Chondrocyte (in vitro differentiated cells): ENCODE data around the gene ASTN2. TPM values are rescaled to one million over a fixed set of nuclear protein-coding genes. Genes with fewer than 3 reads are reported as not detected.
A peak's percentile ranks its signal among the peaks of the same experiment; 100 is the strongest.

Source experiments
- DNase-seq: peaks from one replicate; pipeline ENCODE4 v3.0.0; 2021; ENCODE audit warnings: mixed read lengths, low spot score
- H3K27ac Mint-ChIP-seq: one replicate; pipeline ENCODE4 v1.8.0; 2021; ENCODE audit warnings: mild to moderate bottlenecking, moderate library complexity, mixed read lengths; ENCODE audit not compliant: unreplicated experiment
- H3K27me3 Mint-ChIP-seq: 2 replicates; pipeline ENCODE4 v1.8.0; 2021; ENCODE audit warnings: low read depth, mixed read lengths
- H3K36me3 Mint-ChIP-seq: 2 replicates; pipeline ENCODE4 v1.8.0; 2021; ENCODE audit warnings: low read depth, mixed read lengths
- H3K4me1 Mint-ChIP-seq: 2 replicates; pipeline ENCODE4 v1.8.0; 2021; ENCODE audit warnings: low read depth, mild to moderate bottlenecking, mixed read lengths
- H3K4me3 Mint-ChIP-seq: one replicate; pipeline ENCODE4 v1.8.0; 2021; ENCODE audit warnings: mild to moderate bottlenecking, moderate library complexity, mixed read lengths; ENCODE audit not compliant: unreplicated experiment
- H3K9me3 Mint-ChIP-seq: 2 replicates; pipeline ENCODE4 v1.8.0; 2021; ENCODE audit warnings: low read depth, mixed read lengths
- total RNA-seq: library from RNA; stranded (reverse); gene quantifications from 3 replicates; pipeline ENCODE4 v1.2.1, GENCODE V29; 2021
- TF ChIP-seq, protein P1 (sequence below): fragments of 200-600 bp; sonication (generic); IDR thresholded peaks from 2 replicates; pipeline ENCODE4 v1.5.0; 2021; ENCODE audit warnings: antibody characterized with exemption, mild to moderate bottlenecking, moderate library complexity

Gene ASTN2
- total RNA-seq, 1 donor from 2014 or later = 3.6 TPM

DNA sequence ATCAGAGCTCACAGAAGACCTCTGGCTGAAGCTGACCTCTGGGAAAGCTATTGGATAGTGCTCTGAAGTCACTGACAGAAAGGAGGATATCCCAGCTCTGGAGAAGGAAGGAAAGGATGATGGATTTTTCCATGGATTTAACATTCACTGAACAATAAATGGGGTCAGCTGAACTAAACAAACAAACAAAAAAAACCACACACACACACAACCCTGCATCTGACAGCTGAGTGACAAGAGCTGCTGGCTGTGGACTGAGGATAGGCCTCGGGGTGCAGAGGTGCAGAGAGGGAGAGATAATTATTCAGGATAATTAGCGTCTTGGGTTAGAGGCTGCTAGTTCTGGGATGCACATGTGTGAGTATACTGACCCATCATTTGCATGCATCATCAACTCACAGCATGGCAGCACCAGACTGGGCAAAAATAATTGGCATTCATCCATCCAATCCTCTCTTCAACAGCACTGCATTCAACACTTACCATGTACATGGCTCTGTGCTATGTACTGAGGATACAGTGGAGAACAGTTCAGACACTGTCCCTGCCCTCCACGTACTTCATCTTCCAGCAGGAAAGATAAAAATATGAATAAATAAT lies 859.2 kb downstream of the ASTN2 start:
- no peak overlapping the region for H3K4me3 Mint-ChIP-seq
- H3K36me3 Mint-ChIP-seq = no peaks in the 10 kb centered on the region
- no peak for DNase-seq
- H3K4me1 Mint-ChIP-seq = no peaks in the 10 kb centered on the region
- no peak overlapping the region for H3K27ac Mint-ChIP-seq
- H3K9me3 Mint-ChIP-seq = no peaks in the 10 kb centered on the region
- H3K27me3 Mint-ChIP-seq = no peaks in the 10 kb centered on the region
- TF ChIP-seq, protein P1, sequence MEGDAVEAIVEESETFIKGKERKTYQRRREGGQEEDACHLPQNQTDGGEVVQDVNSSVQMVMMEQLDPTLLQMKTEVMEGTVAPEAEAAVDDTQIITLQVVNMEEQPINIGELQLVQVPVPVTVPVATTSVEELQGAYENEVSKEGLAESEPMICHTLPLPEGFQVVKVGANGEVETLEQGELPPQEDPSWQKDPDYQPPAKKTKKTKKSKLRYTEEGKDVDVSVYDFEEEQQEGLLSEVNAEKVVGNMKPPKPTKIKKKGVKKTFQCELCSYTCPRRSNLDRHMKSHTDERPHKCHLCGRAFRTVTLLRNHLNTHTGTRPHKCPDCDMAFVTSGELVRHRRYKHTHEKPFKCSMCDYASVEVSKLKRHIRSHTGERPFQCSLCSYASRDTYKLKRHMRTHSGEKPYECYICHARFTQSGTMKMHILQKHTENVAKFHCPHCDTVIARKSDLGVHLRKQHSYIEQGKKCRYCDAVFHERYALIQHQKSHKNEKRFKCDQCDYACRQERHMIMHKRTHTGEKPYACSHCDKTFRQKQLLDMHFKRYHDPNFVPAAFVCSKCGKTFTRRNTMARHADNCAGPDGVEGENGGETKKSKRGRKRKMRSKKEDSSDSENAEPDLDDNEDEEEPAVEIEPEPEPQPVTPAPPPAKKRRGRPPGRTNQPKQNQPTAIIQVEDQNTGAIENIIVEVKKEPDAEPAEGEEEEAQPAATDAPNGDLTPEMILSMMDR = no peak

DNA sequence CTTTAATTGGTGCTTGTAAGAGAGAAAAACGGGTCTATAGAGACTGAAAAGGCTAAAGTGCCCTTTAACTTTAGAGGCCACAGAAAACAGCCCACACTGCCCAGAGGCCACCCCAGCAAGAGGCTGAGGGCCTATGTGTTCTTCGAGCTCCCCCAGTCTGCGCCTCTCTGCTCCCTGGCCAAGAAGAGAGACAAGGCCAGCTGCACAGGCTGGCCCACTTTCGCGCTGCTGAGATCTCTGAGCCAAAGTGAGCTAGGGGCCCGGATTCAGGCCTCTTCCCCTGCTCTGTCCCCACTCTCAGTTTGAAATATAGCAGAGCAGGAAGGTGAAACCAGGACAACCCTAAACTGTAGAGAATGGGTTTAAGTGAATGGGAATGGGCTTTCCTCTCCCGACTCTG lies 859.7 kb downstream of the ASTN2 start:
- H3K4me1 Mint-ChIP-seq = no peaks in the 10 kb centered on the region
- H3K27ac Mint-ChIP-seq = no peak overlapping the region
- TF ChIP-seq, protein P1 = no peak
- no peaks in the 10 kb centered on the region for H3K27me3 Mint-ChIP-seq
- H3K36me3 Mint-ChIP-seq = no peaks in the 10 kb centered on the region
- no peaks in the 10 kb centered on the region for H3K9me3 Mint-ChIP-seq
- no peak for DNase-seq
- no peak overlapping the region for H3K4me3 Mint-ChIP-seq

DNA sequence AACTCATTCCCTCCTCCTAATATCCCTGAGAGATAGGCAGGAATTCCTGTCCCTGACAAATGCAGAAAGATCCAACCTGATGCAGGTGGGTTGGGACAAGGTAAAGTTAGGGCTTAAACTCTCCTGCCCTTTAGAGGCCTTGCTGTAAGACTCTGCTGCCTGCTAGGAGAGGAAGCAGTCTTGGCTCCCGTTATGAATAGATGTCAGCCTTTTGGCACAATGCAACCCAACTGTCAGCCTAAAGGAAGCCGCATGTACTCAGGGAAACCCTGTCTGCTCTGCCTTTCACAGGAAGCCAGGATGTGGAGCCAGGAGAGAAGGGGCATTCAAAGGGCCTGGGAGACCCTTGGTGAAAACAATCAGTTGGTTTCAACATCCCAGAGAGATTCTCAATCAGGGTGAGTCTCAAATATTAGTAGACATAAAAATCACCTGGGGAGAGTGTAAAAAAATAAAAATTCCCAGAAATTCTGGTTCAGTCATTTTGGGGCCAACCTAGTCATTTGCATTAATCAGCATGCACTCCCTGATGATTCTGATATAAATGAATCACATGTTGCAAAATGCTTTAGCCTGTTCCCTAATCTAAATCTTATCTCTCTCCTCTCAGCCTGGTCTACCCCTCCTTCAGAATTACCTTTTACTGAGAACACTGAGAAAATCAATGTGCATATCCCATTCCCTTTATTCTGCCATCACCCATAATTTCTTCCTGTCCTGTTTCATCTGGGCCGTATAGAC lies 864.0 kb downstream of the ASTN2 start:
- H3K27ac Mint-ChIP-seq = no peak overlapping the region
- peaks cover 7% of the 10 kb centered on the region for H3K4me1 Mint-ChIP-seq
- no peaks in the 10 kb centered on the region for H3K36me3 Mint-ChIP-seq
- no peak overlapping the region for H3K4me3 Mint-ChIP-seq
- TF ChIP-seq, protein P1 = no peak
- H3K27me3 Mint-ChIP-seq = no peaks in the 10 kb centered on the region
- DNase-seq = no peak
- H3K9me3 Mint-ChIP-seq = no peaks in the 10 kb centered on the region

DNA sequence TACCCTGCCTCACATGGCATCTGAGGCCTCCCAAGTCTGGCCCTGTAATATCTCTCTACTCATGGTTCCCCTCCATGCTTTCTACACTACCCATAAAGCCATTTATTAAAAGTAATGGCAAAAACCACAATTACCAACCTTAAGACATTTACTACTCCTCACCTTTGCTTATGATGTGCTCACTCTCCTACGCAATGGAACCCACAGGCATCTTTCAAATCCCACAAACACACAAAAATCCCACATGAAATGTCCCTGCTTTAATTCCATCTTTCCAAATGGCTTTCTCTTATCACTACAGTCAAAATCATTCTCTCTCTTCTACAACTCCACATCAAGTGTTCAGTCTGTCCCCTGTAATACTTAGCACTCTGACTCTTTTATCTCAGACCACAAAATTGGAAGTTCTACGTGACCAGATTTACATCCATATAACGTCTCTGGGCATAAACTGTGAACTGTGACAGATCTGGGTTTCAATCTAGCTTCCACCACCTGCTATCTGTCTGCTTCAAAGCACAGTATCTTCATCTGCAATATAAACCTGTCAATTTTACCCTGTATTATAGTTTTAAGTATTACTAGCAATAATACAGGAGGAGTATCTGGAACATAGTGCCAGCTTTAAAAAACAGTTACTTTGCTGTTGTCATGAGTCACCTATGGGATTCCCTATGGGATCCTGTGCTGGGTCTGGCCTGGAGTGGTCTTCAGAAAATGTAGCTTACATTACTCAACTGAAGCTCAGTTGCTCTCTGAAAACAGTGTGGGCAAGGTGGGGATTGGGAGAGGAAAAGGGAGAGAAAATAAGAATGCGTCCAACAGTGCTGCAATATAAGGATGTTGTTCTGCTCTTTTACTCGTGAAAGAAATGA lies 864.8 kb downstream of the ASTN2 start:
- TF ChIP-seq, protein P1 = no peak
- no peak for DNase-seq
- H3K27me3 Mint-ChIP-seq = no peaks in the 10 kb centered on the region
- H3K4me3 Mint-ChIP-seq = no peak overlapping the region
- H3K27ac Mint-ChIP-seq = no peak overlapping the region
- H3K4me1 Mint-ChIP-seq = peaks cover 7% of the 10 kb centered on the region
- no peaks in the 10 kb centered on the region for H3K9me3 Mint-ChIP-seq
- no peaks in the 10 kb centered on the region for H3K36me3 Mint-ChIP-seq

DNA sequence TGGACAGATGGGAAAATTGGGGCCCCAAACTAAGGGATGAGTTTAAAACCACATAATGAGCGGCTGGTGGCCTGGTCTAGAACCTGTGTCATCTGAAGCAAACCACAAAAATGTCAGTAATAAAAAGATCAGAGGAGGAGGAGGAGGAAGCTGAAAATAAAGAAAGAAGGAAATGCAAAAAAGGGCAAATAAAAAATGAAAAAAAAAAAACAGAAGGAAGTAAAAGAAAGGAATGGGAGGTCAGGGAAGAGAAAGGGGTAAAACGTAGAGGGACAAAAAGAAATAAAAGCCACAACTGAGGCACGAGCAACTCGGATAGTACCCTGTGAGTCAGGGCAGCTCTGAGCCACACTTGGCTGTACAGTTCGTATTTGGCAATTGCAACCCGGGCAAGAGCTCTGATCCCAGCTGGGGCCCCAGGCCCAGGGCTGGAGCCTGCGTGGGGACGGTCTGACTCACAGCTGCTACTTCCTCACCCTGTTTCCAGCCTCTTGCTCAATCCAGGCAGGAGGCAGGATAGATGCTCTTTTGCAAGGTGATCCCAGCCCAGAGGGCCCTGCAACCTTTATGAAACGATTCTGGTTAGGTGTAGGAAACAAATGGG lies 865.7 kb downstream of the ASTN2 start:
- Mint-ChIP-seq H3K36me3 (no peaks in the 10 kb centered on the region), H3K27me3 (no peaks in the 10 kb centered on the region), H3K4me1 (peaks cover 11% of the 10 kb centered on the region), H3K9me3 (no peaks in the 10 kb centered on the region), H3K27ac (peak overlapping the region; percentile 88), H3K4me3 (no peak overlapping the region)
- no peak for DNase-seq
- TF ChIP-seq, protein P1 = no peak
